Neuron (in vitro differentiated cells): Measurements from ENCODE around the gene SARDH.

ENCODE experiments used
- H2AFZ ChIP-seq: one replicate; pipeline ENCODE4 v1.6.1; 2013; ENCODE audit warnings: low read depth, mild to moderate bottlenecking, inconsistent platforms, low read length, moderate library complexity
- H3K27me3 ChIP-seq: one replicate; pipeline ENCODE4 v1.6.1; 2013; ENCODE audit warnings: low read length; ENCODE audit not compliant: insufficient read depth
- H3K36me3 ChIP-seq: one replicate; pipeline ENCODE4 v1.6.1; 2013; ENCODE audit warnings: low read length; ENCODE audit not compliant: insufficient read depth
- H3K4me1 ChIP-seq: one replicate; pipeline ENCODE4 v1.6.1; 2013; ENCODE audit warnings: low read length; ENCODE audit not compliant: insufficient read depth
- H3K4me3 ChIP-seq: 2 replicates; pipeline ENCODE4 v1.5.1; 2013; ENCODE audit warnings: mild to moderate bottlenecking, low read length, moderate library complexity
- H3K9me3 ChIP-seq: one replicate; pipeline ENCODE4 v1.6.1; 2013; ENCODE audit warnings: low read length

SARDH gene

DNA sequence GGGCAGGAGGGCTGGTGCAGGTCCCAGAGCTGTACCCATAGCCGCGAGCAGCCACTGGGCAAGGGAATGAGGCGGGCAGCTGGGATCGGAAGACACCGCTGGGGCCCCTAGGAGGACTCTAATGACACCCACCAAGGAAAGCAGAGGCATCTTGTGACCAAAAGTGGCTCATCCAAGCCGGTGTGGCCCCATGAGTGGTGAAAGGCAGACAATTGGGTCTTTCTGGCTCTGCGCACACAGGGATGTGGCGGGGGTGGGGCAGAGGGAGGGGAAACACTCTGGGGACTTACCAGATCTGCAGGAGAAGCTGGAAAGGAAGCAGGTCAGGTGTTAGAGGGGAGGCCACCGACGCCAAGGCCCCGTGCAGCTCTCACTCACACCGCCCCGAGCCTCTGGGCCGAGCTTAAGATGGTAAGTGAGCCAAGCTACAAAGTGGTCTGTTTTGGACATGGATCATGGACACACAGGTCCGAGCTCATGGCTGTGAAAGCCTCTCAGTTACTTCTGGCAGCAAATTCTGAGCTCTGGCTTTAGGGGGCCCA lies 42.3 kb upstream of the SARDH start:
- Histone ChIP-seq H3K4me3 (no peak overlapping the region), H2AFZ (no peak overlapping the region), H3K4me1 (no peaks in the 10 kb centered on the region), H3K9me3 (no peaks in the 10 kb centered on the region), H3K36me3 (peaks cover 60% of the 10 kb centered on the region), H3K27me3 (no peaks in the 10 kb centered on the region)

DNA sequence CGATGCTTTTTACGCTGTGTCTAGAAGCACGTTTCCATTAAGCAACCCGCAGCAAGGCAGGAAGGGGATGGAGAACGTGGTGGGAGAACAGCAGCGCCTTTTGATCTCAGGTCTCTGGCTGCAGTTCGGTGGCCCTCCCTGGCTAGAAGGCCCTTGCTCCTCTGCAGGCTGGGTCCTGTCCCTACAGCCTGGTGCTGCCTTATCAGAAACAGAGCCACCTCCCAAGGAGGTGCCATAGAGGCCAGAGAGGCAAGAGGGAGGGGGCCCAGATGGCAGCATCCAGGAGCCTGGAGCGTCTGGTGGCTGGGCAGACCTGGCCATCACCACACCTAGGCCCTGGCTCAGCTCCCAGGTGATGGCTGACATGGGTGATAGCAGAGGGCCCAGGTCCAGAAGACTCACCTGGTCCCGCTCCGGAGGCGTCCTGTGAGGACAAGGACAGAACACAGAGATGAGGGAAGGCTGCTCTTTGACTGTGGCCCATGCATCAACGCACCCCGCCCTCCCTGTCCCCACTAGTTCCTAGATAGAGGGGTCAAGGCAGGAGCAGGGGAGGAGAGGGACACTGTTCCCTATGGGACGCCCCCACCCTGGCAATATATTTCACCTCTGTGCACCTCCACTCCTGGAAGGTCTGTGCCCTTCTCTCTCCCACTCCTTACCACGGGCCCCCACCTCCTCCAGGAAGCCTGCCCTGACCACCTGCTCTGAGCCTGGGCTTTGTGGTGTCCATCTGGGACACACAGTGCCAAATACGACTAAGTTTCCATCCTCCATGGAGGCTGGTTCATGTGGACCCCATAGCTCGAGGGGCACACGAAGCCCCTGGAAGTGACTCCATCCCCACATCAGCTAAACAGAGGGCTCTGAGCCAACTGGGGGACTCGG lies 41.6 kb upstream of the SARDH start:
- Histone ChIP-seq H3K36me3 (peaks cover 60% of the 10 kb centered on the region), H3K9me3 (no peaks in the 10 kb centered on the region), H2AFZ (no peak overlapping the region), H3K27me3 (no peaks in the 10 kb centered on the region), H3K4me1 (no peaks in the 10 kb centered on the region), H3K4me3 (no peak overlapping the region)

DNA sequence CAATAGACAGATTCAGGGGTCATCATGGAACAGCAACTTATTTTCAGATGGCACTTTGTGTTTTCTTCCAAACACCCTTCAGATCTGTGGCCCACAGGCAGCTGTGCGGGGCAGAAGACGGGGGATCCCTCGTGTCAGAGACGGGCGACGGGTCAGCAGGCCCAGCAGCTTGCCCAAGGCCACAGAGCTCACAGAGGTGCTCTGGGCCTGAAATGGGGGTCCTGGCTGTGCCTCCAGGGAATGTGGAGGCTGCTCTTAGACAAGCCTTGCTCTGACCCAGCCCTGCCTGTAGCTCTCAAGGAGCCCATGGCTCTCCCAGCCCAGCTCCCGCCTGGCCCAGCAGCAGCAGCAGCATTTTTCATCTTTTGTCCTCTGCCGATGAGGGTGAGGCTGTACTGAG lies 40.9 kb upstream of the SARDH start:
- no peaks in the 10 kb centered on the region for H3K9me3 ChIP-seq

DNA sequence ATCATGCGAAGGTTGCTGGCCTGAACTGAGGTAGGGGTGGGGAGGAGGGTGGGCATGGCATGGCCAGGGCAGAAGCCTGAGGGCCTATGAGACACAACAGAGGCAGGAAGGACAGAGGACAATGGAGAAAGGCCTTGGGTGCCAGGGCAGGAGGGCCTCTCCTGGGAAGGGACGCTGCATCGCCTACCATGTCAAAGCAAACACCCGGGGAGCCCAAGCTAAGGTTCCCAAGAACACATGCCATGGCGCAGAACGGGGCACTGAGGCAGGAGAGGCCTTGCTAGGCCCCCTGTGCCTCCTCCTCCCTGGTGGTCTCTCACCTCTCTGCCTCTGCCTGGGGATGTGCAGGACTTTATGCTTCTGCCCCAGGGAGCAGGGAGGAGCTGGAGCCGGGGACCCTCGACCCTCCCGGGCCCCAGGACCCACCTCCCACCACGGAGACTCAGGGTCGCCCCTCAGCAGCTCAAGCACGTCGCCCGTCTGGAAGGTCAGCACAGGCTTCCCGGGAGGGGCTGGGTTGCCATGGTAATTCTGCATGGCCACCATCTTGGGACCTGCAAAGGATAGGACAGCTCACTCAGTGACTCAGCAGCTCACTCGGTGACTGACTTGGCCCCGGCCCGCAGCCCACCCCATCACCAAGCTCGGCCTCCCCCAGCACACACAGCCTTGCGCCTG lies 40.3 kb upstream of the SARDH start:
- peaks cover 66% of the 10 kb centered on the region for H3K36me3 ChIP-seq
- H3K9me3 ChIP-seq = no peaks in the 10 kb centered on the region
- no peaks in the 10 kb centered on the region for H3K27me3 ChIP-seq
- no peak overlapping the region for H2AFZ ChIP-seq
- H3K4me1 ChIP-seq = no peaks in the 10 kb centered on the region
- H3K4me3 ChIP-seq = no peak overlapping the region

More for the DNA sequence above, 40.9 kb upstream of the SARDH start:
- no peaks in the 10 kb centered on the region for H3K4me1 ChIP-seq
- no peak overlapping the region for H3K4me3 ChIP-seq
- no peak overlapping the region for H2AFZ ChIP-seq
- peaks cover 63% of the 10 kb centered on the region for H3K36me3 ChIP-seq
- no peaks in the 10 kb centered on the region for H3K27me3 ChIP-seq

DNA sequence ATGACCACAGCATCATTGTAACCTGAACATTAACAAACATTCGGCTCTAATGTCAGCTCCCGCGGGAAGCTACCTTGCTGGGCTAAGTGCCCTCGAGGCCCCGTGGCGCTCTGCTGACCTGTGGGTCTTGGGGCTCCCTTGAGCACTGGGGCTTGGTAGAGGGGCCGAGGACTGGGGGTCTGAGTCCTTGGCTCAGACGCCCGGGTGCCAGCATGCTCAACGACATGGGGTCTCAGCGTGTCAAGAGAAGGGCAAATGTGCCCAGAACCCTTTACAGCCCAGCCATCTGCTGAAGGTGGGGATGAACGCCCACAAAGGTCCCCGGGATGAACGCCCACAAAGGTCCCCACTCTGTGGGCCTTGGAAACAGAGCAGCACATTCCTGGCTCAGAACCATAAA lies 39.7 kb upstream of the SARDH start:
- no peaks in the 10 kb centered on the region for H3K9me3 ChIP-seq
- H3K36me3 ChIP-seq = peaks cover 63% of the 10 kb centered on the region
- H2AFZ ChIP-seq = no peak overlapping the region
- H3K4me1 ChIP-seq = no peaks in the 10 kb centered on the region
- H3K4me3 ChIP-seq = no peak overlapping the region
- H3K27me3 ChIP-seq = no peaks in the 10 kb centered on the region

DNA sequence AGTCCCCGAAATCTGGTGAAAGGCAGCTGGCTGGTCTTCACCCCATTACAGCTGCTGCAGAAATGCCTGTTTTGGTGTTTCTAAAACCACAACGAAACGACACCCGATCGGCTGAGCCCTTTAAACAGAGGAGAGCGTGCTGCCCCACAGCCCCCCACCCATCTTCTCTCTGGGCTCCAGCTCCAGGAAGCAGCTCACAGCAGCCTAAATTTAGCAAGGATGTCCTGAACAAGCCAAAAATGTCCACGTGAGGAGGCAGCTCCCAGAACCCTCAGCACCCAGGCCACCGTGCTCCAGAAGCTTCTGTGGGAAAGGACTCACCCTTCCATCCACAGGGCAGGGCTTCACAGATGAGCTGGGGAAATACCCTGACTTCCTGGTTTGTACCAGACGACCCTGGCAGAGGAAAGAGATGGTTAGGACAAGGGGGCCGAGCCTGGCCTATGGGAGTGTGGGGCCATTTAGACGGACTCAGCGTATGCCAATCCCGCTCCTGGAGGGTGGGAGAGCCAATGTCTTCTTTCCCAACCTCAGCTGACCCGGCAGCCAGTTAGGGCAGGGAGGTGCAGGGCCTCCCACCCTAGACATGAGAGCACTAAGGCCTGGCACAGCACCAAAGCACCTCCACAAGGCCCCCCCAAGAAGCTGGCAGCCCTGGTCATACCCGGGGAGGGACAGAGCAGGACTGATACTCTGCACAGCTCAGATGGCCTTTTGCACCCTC lies 39.1 kb upstream of the SARDH start:
- Histone ChIP-seq H3K4me1 (no peaks in the 10 kb centered on the region), H2AFZ (no peak overlapping the region), H3K36me3 (peaks cover 66% of the 10 kb centered on the region), H3K27me3 (no peaks in the 10 kb centered on the region), H3K9me3 (no peaks in the 10 kb centered on the region), H3K4me3 (no peak overlapping the region)

DNA sequence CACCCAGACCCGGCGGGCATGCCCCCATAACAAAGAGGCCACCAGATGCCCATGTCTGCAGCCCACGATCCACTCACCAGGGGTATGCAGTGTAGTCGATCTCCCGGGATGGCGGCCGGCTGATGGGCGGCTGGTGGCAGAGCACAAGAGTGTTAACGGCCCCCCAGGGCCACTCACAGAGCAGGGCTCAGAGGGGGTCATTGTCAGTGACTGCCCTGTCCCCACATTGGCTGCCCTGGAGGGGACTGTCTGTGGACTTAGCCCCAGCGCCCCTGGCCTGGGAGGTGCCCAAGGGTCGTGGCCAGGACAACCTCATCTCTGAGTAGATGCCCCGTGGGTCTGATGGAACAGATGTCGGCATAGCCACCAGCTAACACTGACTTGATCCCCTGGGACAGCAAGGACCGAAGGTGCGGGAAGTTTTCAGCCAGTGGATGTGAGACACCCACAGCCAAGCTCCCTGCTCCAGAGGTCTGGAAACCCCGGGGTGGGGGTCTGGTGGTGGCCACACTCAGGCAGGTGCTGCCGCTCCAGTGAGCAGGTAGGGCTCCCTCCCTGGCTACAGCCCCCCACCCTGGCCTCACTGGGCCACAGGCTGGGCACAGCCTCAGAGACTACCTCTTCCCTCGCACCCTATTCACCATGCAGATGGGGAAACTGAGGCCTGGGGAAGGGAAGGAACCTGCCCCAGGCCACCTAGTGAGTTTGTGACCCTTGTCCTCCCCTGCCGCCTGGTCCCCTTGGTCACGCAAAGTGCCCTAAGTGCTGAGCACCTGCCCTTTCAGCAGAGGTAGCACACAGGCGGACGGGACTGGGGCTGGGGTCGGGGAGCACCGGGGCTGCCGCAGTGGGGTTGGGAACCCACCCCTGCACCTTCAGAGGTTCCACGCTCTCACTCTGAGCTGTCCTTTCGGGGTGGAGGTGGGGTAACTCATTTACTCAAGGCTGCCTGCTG lies 38.1 kb upstream of the SARDH start:
- Histone ChIP-seq H3K27me3 (no peaks in the 10 kb centered on the region), H2AFZ (no peak overlapping the region), H3K4me1 (no peaks in the 10 kb centered on the region), H3K36me3 (peaks cover 72% of the 10 kb centered on the region), H3K9me3 (no peaks in the 10 kb centered on the region), H3K4me3 (no peak overlapping the region)

DNA sequence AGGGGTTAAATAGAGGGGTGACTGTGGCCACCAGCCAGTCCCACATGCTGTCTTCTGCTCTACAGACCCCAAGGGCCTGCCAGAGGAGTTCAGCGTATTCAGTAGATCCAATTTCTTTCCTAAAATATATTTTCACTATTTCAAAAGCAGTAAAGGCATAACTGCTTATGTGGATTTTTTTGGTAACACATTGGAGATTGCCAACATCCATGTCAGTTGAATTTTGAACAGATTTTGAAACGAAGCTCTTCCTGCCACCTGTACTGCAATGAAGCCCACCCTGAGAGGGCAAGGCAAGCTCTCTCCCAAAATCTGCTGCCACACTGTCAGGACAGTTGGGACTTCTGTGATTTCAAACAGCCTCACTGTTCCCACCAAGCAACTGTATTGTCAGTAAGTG lies 37.1 kb upstream of the SARDH start:
- no peak overlapping the region for H2AFZ ChIP-seq
- H3K27me3 ChIP-seq = no peaks in the 10 kb centered on the region
- H3K36me3 ChIP-seq = peaks cover 69% of the 10 kb centered on the region
- H3K4me1 ChIP-seq = no peaks in the 10 kb centered on the region
- H3K4me3 ChIP-seq = no peak overlapping the region
- H3K9me3 ChIP-seq = no peaks in the 10 kb centered on the region

DNA sequence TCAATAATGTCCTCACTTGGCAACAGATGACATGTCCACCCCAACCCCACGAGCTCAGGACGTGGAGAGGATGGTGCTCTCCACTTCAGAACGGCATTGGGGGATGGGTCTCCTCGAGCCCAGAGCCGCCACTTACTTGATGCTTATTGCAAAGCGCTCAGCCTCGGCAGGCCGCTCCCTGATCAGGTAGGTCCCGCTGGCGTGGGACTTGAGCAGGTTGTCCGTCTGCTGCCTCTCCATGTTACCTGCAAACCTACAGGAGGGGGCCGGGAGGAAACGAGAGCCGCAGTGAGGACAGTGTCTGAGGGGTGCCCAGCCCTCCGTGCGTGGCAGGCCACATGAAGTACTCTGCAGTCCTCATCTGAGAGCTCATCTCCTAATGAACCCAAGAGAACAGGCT lies 36.6 kb upstream of the SARDH start:
- peaks cover 1% of the 10 kb centered on the region for H3K9me3 ChIP-seq
- no peaks in the 10 kb centered on the region for H3K4me1 ChIP-seq
- no peaks in the 10 kb centered on the region for H3K27me3 ChIP-seq
- H2AFZ ChIP-seq = no peak overlapping the region
- H3K36me3 ChIP-seq = peaks cover 73% of the 10 kb centered on the region
- no peak overlapping the region for H3K4me3 ChIP-seq

DNA sequence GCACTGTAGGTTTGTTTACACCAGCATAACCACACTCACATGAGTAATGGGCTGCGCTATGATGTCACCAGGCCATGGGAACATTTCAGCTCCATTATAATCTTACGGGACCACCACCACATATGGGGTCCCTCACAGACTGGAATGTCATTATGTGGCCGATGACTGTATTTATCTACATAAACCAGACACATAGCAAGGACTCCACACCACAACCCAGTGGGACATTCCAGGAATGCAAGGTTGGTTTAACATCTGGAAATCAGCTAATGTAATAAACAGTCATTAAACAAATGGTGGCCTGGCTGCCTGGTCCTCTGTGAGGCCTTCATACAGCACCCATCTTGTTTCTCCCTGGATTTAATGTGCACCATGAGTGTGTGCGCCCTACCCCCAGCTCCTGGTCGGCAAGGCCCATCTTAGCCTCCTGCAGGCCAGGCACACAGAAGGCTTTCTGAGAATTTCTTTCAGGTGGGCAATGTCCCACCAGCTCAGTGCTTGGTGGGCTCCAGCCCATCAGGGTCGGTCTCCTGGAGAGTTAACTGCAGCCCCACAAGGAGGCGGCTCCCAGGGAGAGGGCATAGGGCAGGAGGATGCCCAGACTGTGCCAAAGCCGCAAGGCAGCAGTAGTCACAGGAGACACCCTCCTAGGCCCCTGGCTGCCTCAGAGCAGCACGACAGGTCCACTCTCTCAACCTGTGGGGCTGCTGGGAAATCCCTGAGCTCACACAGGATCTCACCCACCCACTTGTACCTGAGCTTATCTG lies 35.9 kb upstream of the SARDH start:
- peaks cover 73% of the 10 kb centered on the region for H3K36me3 ChIP-seq
- no peaks in the 10 kb centered on the region for H3K27me3 ChIP-seq
- no peaks in the 10 kb centered on the region for H3K4me1 ChIP-seq
- H2AFZ ChIP-seq = no peak overlapping the region
- peaks cover 6% of the 10 kb centered on the region for H3K9me3 ChIP-seq
- no peak overlapping the region for H3K4me3 ChIP-seq

DNA sequence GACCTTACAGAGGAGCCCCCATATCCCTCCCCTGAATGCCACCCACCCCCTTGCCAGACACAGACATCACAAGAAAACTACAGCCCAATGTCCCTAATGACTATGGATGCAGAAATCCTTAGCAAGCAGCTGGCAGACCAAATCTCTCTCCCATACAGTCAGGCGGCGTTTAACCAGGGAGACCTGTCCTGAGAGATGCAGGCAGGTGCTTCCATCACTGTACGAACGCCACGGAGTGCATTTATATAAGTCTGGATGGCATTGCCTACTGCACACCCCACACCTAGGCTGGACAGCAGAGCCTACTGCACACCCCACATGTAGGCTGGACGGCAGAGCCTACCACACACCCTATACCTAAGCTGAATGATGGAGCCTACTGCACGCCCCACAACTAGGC lies 34.4 kb upstream of the SARDH start:
- H3K27me3 ChIP-seq = no peaks in the 10 kb centered on the region
- H3K9me3 ChIP-seq = peaks cover 20% of the 10 kb centered on the region
- H3K4me3 ChIP-seq = no peak overlapping the region
- peaks cover 79% of the 10 kb centered on the region for H3K36me3 ChIP-seq
- no peaks in the 10 kb centered on the region for H3K4me1 ChIP-seq
- no peak overlapping the region for H2AFZ ChIP-seq
